ENCODE results near the gene GLIS1. TPM values are rescaled to one million over a fixed set of nuclear protein-coding genes. Genes with fewer than 3 reads are reported as not detected.

The GLIS1 gene
- polyA plus RNA-seq, 3 donors: not detected

GRCh38 chr1:53561503-53562105, 177.4 kb downstream of the GLIS1 start:
- H3K4me1 ChIP-seq (ENCODE audit: control insufficient read depth in 1 of 2, insufficient read depth in 2 of 2, low read length in 2 of 2): no peaks in the 10 kb centered on the region
- no peak overlapping the region for H3K4me3 ChIP-seq (replicated peaks in 1 of 3; ENCODE audit: low read depth in 2 of 3, low read length in 3 of 3)
- H3K27me3 ChIP-seq (ENCODE audit: control insufficient read depth in 2 of 2, insufficient read depth in 2 of 2, low read length in 2 of 2): peaks cover 0 to 3% of the 10 kb centered on the region in 2 donors
- H4K20me1 ChIP-seq (ENCODE audit: insufficient read depth, low read length): no peaks in the 10 kb centered on the region
- no peak for TF ChIP-seq CTCF (IDR thresholded peaks at IDR 0.05)
- intact Hi-C loops (cut with micrococcal nuclease): no loop called here
- no peaks in the 10 kb centered on the region for H3K79me2 ChIP-seq (ENCODE audit: insufficient read depth, low read length)
- peaks cover 0 to under 1% (median 0%) of the 10 kb centered on the region in 7 donors for H3K9me3 Mint-ChIP-seq
- no peaks in the 10 kb centered on the region for H3K9me3 ChIP-seq (replicated peaks in 1 of 2; ENCODE audit: control insufficient read depth in 1 of 2, insufficient read depth in 1 of 2, low read length in 2 of 2)
- no peak overlapping the region for H3K27ac Mint-ChIP-seq
- no peak for DNase-seq
- no peaks in the 10 kb centered on the region for H3K36me3 Mint-ChIP-seq
- H3K27ac ChIP-seq (ENCODE audit: low read depth in 1 of 2, low read length in 2 of 2): no peak overlapping the region
- H3K4me2 ChIP-seq (replicated peaks; ENCODE audit: extremely low read depth, low read length, poor library complexity, severe bottlenecking): no peak overlapping the region
- no peak overlapping the region for H3K4me3 Mint-ChIP-seq
- peaks cover 2 to 11% (median 10%) of the 10 kb centered on the region in 3 donors for H3K27me3 Mint-ChIP-seq (ENCODE audit: low read depth in 3 of 3)
- no peaks in the 10 kb centered on the region for H3K36me3 ChIP-seq (replicated peaks in 1 of 2; ENCODE audit: control insufficient read depth in 1 of 2, insufficient read depth in 2 of 2, low read length in 2 of 2)
- H3K4me1 Mint-ChIP-seq: no peaks in the 10 kb centered on the region
- H2AFZ ChIP-seq (ENCODE audit: insufficient read depth, low read depth, low read length, poor library complexity, severe bottlenecking): no peak overlapping the region
- no peak overlapping the region for H3K9ac ChIP-seq (ENCODE audit: insufficient read depth, low read length, poor library complexity, severe bottlenecking)
- 86% methylated on average over 10 of the region's 11 CpGs for WGBS (ENCODE audit: insufficient coverage)

- Histone ChIP-seq H3K36me3 (replicated peaks in 1 of 2; ENCODE audit: control insufficient read depth in 1 of 2, insufficient read depth in 2 of 2, low read length in 2 of 2) (no peaks in the 10 kb centered on the region), H3K79me2 (ENCODE audit: insufficient read depth, low read length) (no peaks in the 10 kb centered on the region), H3K4me3 (replicated peaks in 1 of 3; ENCODE audit: low read depth in 2 of 3, low read length in 3 of 3) (no peak overlapping the region), H3K4me2 (replicated peaks; ENCODE audit: extremely low read depth, low read length, poor library complexity, severe bottlenecking) (no peak overlapping the region), H3K9me3 (replicated peaks in 1 of 2; ENCODE audit: control insufficient read depth in 1 of 2, insufficient read depth in 1 of 2, low read length in 2 of 2) (no peaks in the 10 kb centered on the region), H3K27me3 (ENCODE audit: control insufficient read depth in 2 of 2, insufficient read depth in 2 of 2, low read length in 2 of 2) (peaks cover 0 to 3% of the 10 kb centered on the region in 2 donors), H4K20me1 (ENCODE audit: insufficient read depth, low read length) (no peaks in the 10 kb centered on the region), H3K4me1 (ENCODE audit: control insufficient read depth in 1 of 2, insufficient read depth in 2 of 2, low read length in 2 of 2) (no peaks in the 10 kb centered on the region), H3K9ac (ENCODE audit: insufficient read depth, low read length, poor library complexity, severe bottlenecking) (no peak overlapping the region), H2AFZ (ENCODE audit: insufficient read depth, low read depth, low read length, poor library complexity, severe bottlenecking) (no peak overlapping the region), H3K27ac (ENCODE audit: low read depth in 1 of 2, low read length in 2 of 2) (no peak overlapping the region)
- no peak overlapping the region for H3K4me3 Mint-ChIP-seq
- intact Hi-C loops (cut with micrococcal nuclease): no loop called here
- H3K9me3 Mint-ChIP-seq: no peaks in the 10 kb centered on the region
- DNase-seq: no peak
- no peak for TF ChIP-seq CTCF (IDR thresholded peaks at IDR 0.05)
- no peak overlapping the region for H3K27ac Mint-ChIP-seq
- H3K36me3 Mint-ChIP-seq: no peaks in the 10 kb centered on the region
- 94% methylated on average over 14 of the region's 15 CpGs for WGBS (ENCODE audit: insufficient coverage)
- H3K4me1 Mint-ChIP-seq: no peaks in the 10 kb centered on the region
- peaks cover 2 to 11% (median 10%) of the 10 kb centered on the region in 3 donors for H3K27me3 Mint-ChIP-seq (ENCODE audit: low read depth in 3 of 3)
These were observed 178.1 kb downstream of the GLIS1 start for GRCh38 chr1:53560581-53561502.
